GM12864 (cell line): ENCODE results near the gene MTA2.

ENCODE experiments used
- DNase-seq: peaks from one replicate; pipeline ENCODE4 v3.0.0-alpha.2; 2011; ENCODE audit warnings: low read depth
- H3K4me3 ChIP-seq: 2 replicates; pipeline ENCODE4 v1.5.1; 2011; ENCODE audit warnings: mild to moderate bottlenecking, low read depth, low read length, control low read depth
- CTCF ChIP-seq: IDR thresholded peaks from 2 replicates; pipeline ENCODE4 v1.5.1; 2011; ENCODE audit warnings: low read depth, mild to moderate bottlenecking, moderate library complexity, low read length, control low read depth, inconsistent platforms; ENCODE audit errors: missing control alignments

The MTA2 gene

GRCh38 chr11:62546929-62547625 lies 54.6 kb downstream of the MTA2 start:
- no peak for TF ChIP-seq CTCF
- no peak for DNase-seq
- H3K4me3 ChIP-seq: no peak overlapping the region

- no peak for DNase-seq
- peak within 1 kb of the TSS; percentile 59 for H3K4me3 ChIP-seq
- no peak for TF ChIP-seq CTCF
Measured at GRCh38 chr11:62546244-62546928, 55.3 kb downstream of the MTA2 start, which contains the start of gene AHNAK. AHNAK (minus strand) TSS chr11:62546806; CDS start chr11:62536098, 10,708 bp downstream.

- peak; percentile 5 for TF ChIP-seq CTCF
- no peak for DNase-seq
- H3K4me3 ChIP-seq: peak overlapping the region; percentile 59
Measured at GRCh38 chr11:62545437-62546243, 56.0 kb downstream of the MTA2 start.

- DNase-seq: no peak
- TF ChIP-seq CTCF: no peak
- peak overlapping the region; percentile 59 for H3K4me3 ChIP-seq
Measured at GRCh38 chr11:62544581-62545436, 56.9 kb downstream of the MTA2 start.

DNA sequence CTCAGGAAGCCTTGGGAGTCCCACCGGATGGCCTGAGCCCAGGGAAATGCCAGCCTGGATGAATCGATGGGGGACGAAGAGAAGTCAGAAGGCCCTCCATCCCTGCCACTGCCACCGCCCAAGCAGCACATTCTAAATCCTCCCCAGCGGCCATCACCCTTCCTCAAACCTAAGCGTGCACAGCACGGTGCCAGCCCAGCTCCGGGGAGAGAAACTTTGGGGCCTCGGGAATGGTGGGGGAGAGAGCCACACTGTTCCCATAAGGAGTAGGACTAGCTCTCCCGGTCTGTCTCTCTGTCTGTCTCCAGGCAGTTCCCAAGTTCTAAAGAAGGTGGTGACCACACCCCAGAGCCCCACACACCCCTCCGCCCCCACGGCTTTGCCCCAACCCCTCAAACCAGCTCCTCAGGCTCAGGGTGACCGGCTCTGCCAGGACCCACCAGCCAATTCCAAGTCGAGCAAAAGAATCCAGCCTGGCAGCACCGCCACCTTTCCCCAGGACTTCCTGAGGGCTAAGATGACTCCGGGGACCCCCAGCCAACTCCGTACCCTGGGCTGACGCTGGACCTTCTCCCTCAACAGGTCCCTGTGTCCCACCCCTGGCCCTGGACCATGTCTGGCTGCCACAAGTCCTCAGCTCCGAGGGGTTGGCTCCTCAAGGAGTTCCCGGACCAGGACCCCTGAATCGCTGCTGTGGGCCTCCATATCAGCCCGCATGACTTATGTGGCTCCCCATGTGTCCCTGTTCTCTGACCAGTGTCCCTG lies 57.8 kb downstream of the MTA2 start:
- peak overlapping the region; percentile 59 for H3K4me3 ChIP-seq
- no peak for TF ChIP-seq CTCF
- no peak for DNase-seq
